GM18505 (cell line): ENCODE results near the gene VPS37D.
"Not testable (repeated sequence)": the region's sequence is repeated elsewhere in the genome, so short reads cannot be mapped to it uniquely, and the experiment has no call there.

ENCODE experiments used
- ATAC-seq: cut with Tn5 transposase; IDR thresholded peaks from one replicate; pipeline ENCODE4 v1.9.1; 2021; ENCODE audit not compliant: unreplicated experiment
- POLR2A ChIP-seq: IDR thresholded peaks from 4 replicates; pipeline ENCODE4 v1.6.1; 2011; ENCODE audit warnings: borderline replicate concordance; ENCODE audit not compliant: insufficient read depth, insufficient read length; ENCODE audit errors: extremely low read depth

The VPS37D gene, protein sequence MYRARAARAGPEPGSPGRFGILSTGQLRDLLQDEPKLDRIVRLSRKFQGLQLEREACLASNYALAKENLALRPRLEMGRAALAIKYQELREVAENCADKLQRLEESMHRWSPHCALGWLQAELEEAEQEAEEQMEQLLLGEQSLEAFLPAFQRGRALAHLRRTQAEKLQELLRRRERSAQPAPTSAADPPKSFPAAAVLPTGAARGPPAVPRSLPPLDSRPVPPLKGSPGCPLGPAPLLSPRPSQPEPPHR

DNA sequence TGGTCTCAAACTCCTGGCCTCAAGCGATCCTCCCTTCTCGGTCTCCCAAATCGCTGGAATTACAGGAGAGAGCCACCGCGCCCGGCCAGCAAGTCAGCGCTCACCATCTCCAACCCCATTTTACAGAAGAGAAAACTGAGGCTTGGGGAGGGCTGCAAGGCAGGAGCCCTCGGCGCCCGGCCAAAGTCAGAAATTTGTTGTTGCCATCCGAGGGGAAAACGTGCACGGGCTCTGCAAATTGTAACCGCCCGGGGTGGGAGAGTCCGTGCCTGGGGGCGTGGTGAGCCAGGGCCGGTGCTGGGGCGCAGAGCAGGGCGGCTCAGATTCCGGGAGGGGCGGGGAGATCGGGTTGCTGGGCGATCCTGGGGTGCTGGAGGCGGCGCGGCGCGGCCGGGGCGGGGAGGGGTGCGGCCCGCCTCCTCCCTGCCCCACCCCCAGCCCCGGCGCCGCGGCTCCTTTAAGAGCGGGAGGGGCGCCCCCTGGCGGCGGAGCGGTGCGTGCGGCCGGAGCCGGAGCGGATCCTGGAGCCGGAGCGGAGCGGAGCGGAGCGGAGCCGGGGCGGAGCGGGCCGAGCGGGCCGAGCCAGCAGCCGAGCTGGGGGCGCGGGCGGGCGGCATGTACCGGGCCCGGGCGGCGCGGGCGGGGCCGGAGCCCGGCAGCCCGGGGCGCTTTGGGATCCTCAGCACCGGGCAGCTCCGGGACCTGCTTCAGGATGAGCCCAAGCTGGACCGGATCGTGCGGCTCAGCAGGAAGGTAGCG is at the start of gene VPS37D:
TSS of gene VPS37D (plus strand) at position 488 of the 759 bp plus-strand sequence. CDS start at position 616, 128 bp downstream.
- ATAC-seq, result peak; percentile 95
- TF ChIP-seq POLR2A, result no peak

DNA sequence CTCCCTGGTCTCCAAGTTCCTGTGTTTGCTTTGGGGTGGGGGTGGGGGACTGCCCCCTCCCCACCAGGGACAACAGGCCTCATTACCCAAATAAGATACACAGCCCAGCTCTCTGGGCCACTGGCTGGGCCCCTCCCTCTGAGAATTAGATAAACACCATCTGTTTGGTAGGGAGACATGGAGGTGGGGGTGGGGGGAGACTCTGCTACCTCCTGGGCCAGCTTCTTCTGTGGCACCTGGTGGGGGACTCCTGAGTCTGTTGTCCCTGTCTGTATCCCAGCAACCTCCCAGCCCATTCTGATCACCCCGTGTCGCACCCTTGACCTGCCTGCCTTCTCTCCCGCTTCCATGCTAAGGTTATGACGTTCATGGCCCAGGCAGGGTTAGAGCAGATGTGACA is 49.1 kb upstream of the VPS37D start:
- no peak for TF ChIP-seq POLR2A
- no peak for ATAC-seq

DNA sequence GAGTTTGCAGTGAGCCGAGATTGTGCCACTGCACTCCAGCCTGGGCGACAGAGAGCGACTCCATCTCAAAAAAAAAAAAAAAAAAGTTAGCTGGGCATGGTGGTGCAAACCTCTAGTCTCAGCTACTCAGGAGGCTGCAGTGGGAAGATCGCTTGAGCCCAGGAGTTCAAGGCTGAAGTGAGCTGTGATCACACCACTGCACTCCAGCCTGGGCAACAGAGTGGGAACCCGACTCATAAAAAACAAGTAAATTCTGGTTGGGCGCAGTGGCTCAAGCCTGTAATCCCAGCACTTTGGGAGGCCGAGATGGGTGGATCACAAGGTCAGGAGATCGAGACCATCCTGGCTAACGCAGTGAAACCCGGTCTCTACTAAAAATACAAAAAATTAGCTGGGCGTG is 48.2 kb upstream of the VPS37D start:
- not testable (repeated sequence) for ATAC-seq

DNA sequence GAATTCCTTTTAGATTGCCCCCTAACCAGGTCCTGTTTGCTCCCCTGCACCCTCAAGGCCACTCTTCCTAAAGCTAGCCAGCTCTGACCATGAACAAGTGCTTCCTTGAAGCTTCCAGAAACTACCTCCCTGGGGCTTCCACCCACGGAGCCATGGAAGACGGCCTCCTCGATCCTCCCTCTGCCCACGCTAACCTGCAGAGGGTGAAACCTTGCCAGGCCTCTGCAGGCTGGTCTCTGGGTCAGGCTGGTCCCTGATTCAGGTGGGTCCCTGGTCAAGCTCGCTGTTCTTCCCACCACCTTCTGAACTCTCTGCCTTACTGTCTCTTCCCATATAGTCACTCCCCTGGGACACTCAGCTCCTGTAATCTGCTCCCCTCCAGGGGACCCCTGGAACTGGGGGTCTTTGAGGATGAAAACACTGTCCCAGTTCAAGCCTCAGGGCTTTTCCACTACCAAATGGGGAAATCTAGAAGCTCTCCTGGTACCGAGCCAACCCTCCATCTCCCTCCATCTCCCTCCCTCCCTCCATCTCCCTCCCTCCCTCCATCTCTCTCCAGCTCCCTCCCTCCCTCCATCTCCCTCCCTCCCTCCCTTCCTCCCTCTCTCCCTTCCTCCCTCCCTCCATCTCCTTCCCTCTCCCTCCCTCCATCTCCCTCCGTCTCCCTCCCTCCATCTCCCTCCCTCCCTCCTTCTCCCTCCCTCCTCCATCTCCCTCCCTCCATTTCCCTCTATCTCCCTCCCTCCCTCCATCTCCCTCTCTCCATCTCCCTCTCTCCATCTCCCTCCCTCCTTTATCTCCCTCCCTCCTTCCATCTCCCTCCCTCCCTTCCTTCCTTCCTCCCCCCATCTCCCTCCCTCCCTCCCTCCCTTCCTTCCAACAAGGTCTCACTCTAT is 46.2 kb upstream of the VPS37D start:
- TF ChIP-seq POLR2A, result no peak
- no peak for ATAC-seq

DNA sequence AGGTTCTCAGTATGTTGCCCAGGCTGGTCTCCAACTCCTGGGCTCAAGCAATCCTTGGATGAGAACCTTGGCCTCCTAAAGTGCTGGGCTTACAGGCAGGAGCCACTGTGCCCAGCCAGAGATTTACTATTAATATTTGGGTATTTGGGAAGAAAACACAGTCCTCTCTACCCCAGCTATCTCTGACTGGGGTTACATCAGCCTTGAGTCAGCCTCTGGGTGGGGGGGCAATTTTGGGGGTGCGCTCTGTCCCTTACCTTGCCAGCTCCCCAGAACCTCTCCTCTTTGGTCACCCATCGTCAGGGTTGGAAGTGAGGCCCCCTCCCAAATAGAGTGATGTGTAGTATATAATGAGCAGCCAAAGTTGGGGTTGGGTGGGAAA is 45.1 kb upstream of the VPS37D start:
- no peak for TF ChIP-seq POLR2A
- no peak for ATAC-seq

DNA sequence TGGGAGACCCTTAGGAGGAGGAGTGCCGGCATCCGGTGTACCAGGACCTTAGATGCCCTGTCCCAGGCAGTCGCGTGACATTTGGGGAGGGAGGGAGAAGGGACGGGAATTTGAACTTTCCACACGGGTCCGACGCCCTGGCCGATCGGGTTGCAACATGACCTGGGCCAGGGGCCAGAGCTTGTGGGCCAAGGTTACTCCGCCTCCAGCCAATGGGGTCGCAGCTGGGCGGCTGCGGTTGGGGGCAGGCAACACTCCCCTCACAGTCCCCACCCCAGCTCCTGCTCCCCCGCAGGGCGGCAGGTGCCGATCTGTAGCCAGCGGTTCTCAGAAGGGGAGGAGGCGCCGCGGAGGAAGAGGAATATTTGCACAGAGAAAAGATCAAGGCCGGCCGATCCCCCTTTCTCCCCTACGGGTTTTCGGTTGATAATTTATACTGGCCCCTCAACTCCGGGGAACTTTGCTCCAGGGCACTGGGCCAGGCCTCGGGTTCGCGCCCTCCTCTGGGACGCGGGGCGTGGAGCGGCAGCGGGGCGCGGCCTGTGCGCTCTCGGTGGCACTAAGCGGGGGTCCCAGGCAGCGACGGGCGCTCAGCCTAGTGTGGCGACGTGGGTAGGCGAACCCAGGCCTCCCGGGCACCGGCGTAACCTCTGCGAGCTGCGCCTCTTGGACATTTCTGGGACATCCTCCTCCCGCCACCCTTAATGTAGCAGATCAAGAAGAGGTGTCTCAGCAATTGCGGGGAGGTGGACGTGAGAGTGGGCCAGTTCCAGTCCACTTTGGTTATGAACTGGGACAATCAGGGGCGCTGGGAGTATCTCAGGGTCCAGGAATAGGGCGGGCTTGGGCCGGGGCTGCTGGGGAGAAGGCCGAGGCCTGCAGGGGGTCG is 44.5 kb upstream of the VPS37D start:
- no peak for TF ChIP-seq POLR2A
- no peak for ATAC-seq

DNA sequence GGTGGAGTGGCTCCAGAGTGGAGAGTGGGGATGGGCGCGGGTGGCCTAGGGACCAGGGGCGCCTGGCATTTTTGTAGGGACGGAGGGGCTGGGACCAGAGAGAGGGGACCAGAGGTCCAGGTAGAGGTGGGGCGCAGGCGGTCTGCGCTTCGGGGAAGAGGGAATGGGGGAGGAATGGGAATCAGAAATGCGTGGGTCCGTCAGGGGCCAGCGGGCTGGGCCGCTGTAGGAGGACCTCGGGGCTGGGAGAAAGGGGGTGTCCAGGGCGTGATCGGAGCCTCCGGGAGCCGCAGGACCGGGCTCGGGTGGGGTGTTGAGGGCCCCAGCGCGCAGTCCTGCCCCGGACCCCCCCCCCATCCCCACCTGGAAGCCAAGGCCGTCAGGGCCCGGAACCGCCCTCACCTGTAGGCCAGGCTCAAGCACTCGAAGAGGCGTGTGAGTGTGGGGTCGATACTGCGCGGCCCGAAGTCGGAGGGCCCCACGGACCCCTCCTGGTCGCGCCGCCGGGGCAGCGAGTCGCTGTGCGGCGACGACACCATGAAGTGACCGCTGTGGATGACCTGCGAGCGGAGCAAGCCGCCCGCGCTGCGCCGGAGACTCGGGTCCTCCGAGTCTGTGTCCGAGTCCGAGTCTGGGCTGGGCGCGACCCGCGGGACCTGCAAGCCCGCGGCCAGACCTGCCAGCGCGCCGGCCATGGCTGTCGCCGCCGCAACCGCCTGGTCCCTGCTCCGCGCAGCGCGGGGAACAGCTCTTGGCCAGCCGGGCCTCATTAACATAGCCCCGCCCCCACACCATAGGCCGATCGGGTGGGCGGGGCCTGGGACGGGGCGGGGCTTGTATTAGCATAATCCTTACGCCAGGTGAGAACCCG is 43.6 kb upstream of the VPS37D start, which contains the start of gene MLXIPL:
TSS of gene MLXIPL (minus strand) at position 725 of the 871 bp plus-strand sequence. CDS start at position 695, 30 bp downstream.
- ATAC-seq, result no peak
- no peak for TF ChIP-seq POLR2A

DNA sequence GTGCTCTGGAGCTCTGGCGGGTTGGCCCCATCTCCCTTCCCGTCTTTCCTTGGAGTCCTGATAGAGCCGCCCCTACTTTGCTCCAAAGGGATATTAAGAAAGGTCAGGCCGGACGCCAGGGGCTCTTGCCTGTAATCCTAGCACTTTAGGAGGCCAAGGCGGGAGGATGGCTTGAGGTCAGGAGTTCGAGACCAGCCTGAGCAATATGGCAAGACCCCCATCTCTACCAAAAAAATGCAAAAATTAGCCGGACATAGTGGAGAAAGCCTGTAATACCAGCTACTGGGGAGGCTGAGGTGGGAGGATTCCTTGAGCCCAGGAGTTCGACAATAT is 43.0 kb upstream of the VPS37D start:
- no peak for TF ChIP-seq POLR2A
- no peak for ATAC-seq

DNA sequence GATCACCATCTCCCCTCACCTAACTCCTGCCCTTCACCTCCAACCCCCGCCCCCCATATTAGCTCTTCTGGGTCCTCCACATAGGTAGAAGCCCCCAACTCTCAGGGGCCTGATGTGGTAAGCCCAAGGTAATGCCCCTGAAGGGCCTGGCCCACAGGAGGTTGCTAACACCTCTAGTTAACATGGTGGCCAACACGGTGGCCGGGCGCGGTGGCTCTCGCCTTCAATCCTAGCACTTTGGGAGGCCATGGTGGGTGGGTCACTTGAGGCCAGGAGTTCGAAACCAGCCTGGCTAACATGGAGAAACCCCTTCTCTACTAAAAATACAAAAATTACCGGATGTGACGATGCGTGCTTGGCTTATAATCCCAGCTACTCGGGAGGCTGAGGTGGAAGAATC is 42.4 kb upstream of the VPS37D start:
- no peak for ATAC-seq
- no peak for TF ChIP-seq POLR2A

DNA sequence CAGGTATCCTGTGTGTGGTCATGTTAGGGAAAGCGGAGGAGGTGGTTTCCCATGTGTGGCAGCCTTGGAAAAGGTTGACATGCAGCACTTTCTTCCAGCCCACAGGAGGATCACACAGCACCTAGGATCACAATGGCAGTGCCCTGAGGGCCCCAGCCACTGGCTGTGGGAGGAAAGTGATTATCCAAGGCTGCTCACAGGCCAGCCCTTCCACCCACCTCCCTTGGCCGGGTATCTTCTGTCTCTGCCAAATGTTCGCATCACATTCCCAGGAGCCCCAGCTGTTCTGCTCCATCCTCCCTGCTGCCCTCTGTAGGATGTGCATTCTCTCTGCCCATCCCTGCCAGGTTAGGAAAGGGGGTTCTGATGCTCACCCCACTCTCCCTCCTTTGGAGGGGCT is 40.8 kb upstream of the VPS37D start:
- TF ChIP-seq POLR2A, result no peak
- ATAC-seq, result no peak

DNA sequence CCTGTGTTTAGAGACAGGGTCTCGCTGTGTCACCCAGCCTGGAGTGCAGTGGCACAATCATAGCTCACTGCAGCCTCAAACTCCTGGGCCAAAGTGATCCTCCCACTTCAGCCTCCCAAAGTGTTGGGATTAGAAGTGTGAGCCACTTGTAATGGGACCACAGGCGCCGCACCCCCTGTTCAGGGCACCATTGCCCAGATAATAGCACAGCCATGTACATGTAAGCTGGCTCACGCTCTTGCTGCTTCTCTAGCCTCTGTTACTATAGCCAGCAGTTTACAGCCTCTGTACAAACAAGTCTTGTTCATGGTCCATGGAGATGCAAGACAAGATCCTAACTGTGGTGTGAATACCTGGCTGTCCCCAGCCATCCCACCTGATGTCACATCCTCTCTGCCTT is 39.1 kb upstream of the VPS37D start:
- no peak for TF ChIP-seq POLR2A
- no peak for ATAC-seq

DNA sequence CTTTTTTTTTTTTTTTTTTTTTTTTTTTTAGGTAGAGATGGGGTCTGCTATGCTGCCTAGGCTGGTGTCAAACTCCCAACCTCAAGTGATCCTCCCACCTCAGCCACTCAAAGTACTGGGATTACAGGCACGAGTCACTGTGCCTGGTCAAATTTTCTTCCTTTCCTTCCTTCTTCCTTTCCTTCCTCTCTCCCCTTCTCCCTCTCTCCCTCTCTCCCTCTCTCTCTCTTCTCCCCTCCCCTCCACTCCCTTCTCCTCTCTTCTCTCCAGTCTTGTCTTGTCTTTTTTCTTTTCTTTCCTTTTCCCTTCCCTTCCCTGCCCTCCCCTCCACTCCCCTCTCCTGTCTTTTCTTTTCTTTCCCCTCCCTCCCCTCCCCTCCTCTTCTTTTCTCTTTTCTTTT is 36.1 kb upstream of the VPS37D start:
- ATAC-seq, result no peak
- no peak for TF ChIP-seq POLR2A
